NCI-H2029 treated with DMSO at 0.1 percent for 48 hours (cell line): ENCODE results near the gene LPCAT1.
"Not testable (repeated sequence)": the region's sequence is repeated elsewhere in the genome, so short reads cannot be mapped to it uniquely, and the experiment has no call there.

ENCODE experiments used
- DNase-seq: peaks from one replicate; lab custom pipeline; 2025; lab: John Stamatoyannopoulos, UW

The LPCAT1 gene

GRCh38 chr5:1466631-1467265, 57.0 kb downstream of the LPCAT1 start:
- no peak for DNase-seq

GRCh38 chr5:1465966-1466471, 57.7 kb downstream of the LPCAT1 start:
- DNase-seq = no peak

DNA sequence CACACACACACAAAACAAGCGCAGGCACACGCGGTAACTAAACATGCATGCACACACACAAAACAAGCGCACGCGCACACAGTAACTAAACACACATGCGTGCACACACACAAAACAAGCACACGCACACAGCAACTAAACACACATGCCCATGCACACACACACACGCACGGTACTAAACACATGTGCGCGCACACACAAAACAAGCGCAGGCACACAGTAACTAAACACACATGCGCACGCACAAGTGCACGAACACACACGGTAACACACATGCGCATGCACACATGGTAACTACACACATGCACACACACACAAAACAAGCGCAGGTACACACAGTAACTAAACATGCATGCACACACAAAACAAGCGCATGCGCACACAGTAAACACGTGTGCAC, 58.6 kb downstream of the LPCAT1 start:
- no peak for DNase-seq

GRCh38 chr5:1464511-1464910, 59.2 kb downstream of the LPCAT1 start:
- no peak for DNase-seq

DNA sequence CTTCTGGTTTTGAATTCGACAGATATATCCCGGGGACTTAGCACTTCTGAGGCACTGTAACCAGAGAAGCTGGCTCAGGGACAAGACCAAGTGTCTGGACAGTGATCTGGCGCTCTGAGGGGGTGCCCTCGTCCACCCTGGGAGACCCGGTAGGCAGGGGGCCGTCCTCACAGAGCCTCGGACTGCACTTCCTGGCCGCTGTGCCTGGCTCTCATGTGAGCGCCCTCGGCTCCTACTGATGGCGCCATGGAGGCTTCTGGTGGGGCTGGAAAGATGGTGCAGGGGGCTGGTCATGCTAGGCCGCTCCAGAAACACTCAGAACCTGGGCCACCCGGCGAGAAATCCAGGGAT, 59.7 kb downstream of the LPCAT1 start:
- no peak for DNase-seq

DNA sequence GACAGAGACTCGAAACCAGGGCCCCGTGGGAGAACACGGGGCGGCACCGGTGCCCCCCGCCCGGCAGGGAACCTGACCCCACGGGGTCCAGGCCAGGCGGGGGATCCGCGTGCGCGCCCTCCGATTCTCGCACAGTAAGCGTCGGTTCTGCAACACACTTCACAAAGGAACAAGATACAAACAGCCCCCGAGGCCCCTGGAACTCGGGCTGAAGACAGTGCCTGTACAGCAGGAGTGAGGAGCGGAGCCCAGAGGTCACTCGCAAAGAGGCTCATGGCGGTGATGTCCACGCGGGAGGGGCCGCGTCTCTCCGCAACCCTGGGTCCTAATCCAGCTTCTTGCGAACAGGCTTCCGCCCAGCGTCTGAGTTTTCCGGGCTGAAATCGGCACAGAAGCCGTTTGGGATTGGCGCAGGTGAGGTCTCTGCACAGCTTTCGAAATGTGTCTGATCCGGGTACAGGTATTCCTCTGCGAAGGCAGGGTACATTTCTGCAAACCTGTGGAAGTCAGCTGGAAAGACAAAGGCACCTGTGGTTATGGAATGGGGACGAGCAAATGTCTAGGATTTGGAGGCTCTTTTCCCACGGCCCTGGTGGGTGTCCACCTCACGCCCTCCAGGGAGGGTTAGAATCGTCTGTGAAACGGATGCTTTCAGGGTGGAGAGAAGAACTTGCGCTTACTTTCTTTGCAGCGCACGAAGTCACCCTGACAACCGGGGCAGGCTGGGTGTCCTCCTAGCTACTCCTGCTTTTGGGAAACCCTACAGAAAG, 60.2 kb downstream of the LPCAT1 start:
- no peak for DNase-seq

GRCh38 chr5:1462358-1462757, 61.4 kb downstream of the LPCAT1 start:
- no peak for DNase-seq

DNA sequence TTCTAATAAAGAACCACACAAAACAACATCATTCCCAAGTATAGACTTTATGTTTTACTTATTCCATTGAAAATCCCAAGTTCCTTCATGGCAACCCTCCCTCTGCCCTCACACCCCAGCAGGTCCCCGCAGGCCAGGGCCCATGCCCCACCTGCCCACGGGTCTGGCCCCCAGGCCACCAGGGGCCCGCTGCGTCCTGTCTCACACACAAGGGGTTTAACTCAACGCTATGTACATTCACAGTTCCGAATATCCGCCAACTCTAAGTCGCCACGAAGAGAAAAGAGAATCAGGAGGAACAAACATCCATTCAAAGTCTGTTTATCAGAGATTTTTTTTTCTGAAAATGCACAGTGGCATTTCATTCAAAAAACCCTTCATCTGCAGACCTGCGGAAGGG, 62.4 kb downstream of the LPCAT1 start:
- no peak for DNase-seq

GRCh38 chr5:1460054-1460682, 63.6 kb downstream of the LPCAT1 start:
- no peak for DNase-seq

- not testable (repeated sequence) for DNase-seq
Measured at GRCh38 chr5:1459435-1459834, 64.3 kb downstream of the LPCAT1 start.

GRCh38 chr5:1456110-1456881, 67.5 kb downstream of the LPCAT1 start:
- DNase-seq = not testable (repeated sequence)

DNA sequence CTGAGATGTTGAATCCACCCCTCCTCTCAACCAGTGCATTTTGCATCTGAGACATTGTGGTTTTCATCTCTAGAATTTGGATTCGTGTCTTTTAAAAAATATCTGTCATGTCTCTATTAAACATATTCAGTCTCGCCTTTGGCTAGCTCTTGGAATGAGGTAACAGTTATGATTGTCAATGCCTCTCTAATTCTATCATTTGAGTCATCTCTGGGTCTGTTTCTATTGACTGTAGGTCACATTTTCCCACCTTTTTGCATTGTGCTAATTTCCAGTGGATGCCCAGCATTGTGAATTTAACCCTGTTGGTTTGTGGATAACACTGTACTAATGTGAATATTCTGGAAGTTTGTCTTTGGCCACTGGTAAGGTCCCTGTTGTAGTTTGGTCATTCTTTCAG, 70.1 kb downstream of the LPCAT1 start:
- DNase-seq = no peak

DNA sequence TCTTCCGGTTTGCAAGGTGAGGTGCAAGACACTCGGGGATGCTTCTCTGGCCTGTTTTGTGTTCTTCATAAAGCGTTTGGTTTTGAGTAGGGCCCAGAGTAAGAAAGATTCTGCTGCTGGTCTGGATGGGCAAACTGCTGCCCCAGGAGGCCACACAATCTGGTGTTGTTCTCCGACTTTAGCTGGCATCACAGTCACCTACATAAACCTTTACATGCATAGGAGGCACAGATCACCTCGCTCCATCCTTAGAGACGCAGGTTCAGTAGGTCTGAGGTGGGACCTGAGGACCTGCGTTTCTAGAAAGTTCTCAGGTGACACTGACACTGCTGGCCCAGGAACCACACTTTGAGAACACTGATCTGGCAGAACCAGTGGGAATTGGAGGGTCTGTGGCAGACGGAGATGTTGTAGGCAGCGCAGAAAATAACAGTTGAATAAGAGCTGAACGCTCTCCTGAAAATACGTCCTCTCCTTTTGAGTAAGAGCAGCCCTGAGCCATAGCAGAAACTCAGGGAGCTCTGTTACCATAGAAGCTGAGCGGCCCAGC, 74.6 kb downstream of the LPCAT1 start:
- DNase-seq = no peak

- DNase-seq = no peak
Measured at GRCh38 chr5:1448511-1449011, 75.2 kb downstream of the LPCAT1 start.

DNA sequence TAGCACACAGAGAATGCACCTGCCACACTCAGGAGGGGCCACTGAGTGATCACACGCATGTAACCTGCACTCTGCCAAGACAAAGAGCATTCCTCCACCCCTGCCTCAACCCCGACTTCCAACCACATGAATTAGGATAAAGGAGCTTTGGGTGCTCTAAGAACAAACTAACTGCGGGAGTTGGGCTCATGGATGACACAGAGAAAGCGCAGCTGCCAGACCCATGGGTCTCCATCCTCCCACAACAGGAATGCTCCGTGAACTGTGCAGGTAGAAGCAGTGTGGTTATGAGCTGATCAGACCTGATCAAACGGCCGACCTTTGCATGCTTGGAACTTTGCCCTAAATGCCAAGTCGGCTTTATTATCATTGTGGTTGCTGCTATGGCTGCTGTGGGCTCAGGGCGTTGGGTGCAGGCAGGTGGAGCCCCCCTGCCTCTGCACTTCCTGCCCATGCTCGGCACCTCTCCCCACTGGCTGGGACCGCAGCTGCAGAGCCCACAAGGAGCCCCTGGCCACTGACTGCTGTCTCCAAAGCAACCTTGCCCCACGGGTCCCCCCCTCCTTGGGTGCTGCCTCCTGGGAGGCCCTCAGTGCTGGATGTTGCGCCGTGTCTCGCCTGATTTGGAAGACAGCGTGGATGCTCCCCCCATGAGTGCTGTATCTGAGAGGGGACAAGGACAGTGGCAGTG, 75.9 kb downstream of the LPCAT1 start:
- DNase-seq = no peak

DNA sequence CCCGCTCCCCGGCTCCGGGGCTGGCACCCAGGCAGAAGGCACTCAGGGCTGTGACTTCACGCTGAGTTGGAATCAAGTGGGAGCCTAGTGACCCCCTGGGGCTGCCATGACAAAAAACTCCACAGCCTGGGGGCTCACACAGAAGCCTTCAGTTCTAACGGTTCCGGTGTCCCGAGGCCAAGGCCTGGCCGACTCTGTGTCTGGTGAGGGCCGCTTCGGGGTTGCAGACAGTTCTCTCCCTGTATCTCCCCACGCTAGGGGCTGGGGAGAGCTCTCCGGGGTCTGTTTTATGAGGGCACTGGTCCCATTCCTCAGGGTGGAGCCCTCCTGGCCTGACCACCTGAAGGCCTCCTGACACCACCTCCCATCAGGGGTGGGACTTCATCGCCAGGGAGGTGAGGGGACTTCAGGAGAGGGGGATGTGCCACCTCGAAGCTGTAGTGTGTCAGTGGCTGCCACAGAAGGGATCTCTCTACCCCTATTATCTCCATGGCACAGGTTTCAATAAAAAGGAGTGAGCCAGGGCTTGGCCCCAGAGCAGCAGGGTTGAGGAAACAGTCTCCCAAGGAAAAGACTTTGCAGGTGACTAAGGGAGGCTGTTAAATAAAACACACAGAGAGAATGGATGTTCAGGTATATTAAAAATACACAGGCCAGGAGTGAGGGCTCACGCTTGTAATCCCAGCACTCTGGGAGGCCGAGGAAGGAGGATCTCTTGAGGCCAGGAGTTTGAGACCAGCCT, 77.0 kb downstream of the LPCAT1 start:
- no peak for DNase-seq

DNA sequence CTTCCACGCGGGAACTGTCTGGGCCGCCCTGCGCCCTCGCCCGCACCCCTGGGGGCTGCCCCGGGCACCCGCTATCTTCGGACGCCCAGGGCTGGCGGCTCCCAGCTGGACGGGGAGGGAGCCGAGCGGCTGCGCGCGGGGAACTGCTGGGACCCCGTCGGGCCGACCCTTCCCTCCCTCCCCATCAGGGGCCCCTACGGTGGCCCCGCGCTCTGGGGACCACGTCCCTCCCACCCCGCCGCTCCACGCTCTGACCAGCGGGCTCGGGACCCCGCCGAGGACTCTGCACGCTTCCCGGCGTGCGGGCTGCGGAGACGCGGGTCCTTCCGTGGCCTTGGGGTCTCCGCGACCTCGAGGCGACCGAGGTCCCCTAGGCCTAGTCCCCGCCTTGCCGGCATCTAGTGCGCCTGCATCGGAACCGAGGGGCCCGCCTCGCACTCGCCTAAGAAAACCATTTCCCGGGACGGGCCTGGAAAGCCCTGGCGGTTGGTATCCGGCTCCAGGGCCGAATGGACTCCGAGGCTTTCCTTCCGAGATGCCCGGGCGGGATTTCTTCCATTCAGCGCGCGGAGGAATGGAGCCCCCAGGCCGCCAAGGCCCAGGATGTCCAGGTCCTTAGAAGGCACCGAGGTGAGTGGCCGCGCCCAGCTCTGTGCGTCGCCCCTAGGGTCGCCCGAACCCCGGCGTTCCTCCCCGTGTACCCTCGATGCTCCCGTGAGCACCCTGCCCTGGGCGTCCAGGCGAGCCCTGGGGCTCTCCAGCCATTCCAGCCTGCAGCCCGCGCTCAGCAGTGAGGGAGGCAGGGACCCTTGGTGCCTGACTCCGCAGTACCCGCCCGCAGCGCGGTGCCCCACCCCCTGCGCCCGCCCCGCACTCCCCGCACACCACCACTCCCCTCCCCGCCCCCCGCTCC, 77.8 kb downstream of the LPCAT1 start:
- DNase-seq = no peak

DNA sequence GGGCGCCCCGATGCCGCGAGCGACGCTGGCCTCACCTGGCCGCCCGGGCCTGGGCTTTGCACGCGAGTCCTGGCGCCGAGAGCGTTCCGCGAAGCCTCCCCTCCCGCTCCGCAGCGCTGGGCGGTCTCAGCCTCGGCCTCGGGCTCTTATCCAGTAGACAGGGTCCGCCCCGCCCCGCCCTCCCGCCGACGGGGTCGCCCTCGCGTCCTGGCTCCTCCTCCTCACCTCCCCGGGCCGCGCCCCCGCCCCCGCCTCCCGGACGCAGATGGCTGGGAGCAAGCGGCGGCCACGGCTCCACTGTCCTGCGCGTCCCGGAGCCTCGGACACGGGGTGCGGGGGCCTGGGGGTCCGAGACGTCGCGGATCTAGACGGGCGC, 78.5 kb downstream of the LPCAT1 start, which contains the start of gene SLC6A3:
Gene SLC6A3, minus strand, starts transcription at position 128 of the 376 bp plus-strand sequence. CDS start 2,243 bp downstream, outside the sequence.
- no peak for DNase-seq
